HG02943 (cell line): ENCODE data around the gene SLC31A1.
"Not testable (repeated sequence)": the region's sequence is repeated elsewhere in the genome, so short reads cannot be mapped to it uniquely, and the experiment has no call there.

Source experiments
- ATAC-seq: cut with Tn5 transposase; IDR thresholded peaks from one replicate; pipeline ENCODE4 v1.9.1; 2021; ENCODE audit warnings: mild to moderate bottlenecking, low read depth, moderate library complexity; ENCODE audit not compliant: unreplicated experiment

Gene SLC31A1

GRCh38 chr9:113258282-113258681 is 36.9 kb downstream of the SLC31A1 start:
- ATAC-seq: no peak

- no peak for ATAC-seq
Measured at GRCh38 chr9:113261917-113262671, 40.8 kb downstream of the SLC31A1 start.

- ATAC-seq: no peak
Measured at GRCh38 chr9:113266174-113266573, 44.8 kb downstream of the SLC31A1 start.

- no peak for ATAC-seq
Measured at GRCh38 chr9:113267911-113268566, 46.7 kb downstream of the SLC31A1 start.

GRCh38 chr9:113269355-113269754 is 48.0 kb downstream of the SLC31A1 start:
- ATAC-seq: no peak

GRCh38 chr9:113269871-113270270 is 48.5 kb downstream of the SLC31A1 start:
- no peak for ATAC-seq

GRCh38 chr9:113274474-113275156 is 53.3 kb downstream of the SLC31A1 start:
- ATAC-seq: no peak

GRCh38 chr9:113275157-113276131 is 54.1 kb downstream of the SLC31A1 start, which contains the start of the genes CDC26 and PRPF4:
Gene CDC26, minus strand, starts transcription at chr9:113275572. Its CDS starts 3,065 bp downstream, at chr9:113272507.
Gene PRPF4, plus strand, starts transcription at chr9:113275658. Its CDS starts 86 bp downstream, at chr9:113275744.
- ATAC-seq: peak; percentile 98

- no peak for ATAC-seq
Measured at GRCh38 chr9:113278840-113279239, 57.5 kb downstream of the SLC31A1 start.

GRCh38 chr9:113281356-113281755 is 60.0 kb downstream of the SLC31A1 start:
- no peak for ATAC-seq

- ATAC-seq: no peak
Measured at GRCh38 chr9:113289091-113289490, 67.7 kb downstream of the SLC31A1 start.

GRCh38 chr9:113290052-113290607 is 68.8 kb downstream of the SLC31A1 start:
- no peak for ATAC-seq

GRCh38 chr9:113293285-113293878 is 72.0 kb downstream of the SLC31A1 start:
- ATAC-seq: no peak

GRCh38 chr9:113296247-113296646 is 74.9 kb downstream of the SLC31A1 start:
- not testable (repeated sequence) for ATAC-seq

GRCh38 chr9:113296796-113297558 is 75.6 kb downstream of the SLC31A1 start:
- ATAC-seq: no peak

GRCh38 chr9:113298311-113298710 is 77.0 kb downstream of the SLC31A1 start:
- ATAC-seq: no peak

- no peak for ATAC-seq
Measured at GRCh38 chr9:113298924-113299770, 77.8 kb downstream of the SLC31A1 start.

GRCh38 chr9:113299800-113300292 is 78.5 kb downstream of the SLC31A1 start:
- ATAC-seq: no peak
